K562 treated with DMSO at 1 percent for 4 hours (cell line): ENCODE measurements around the gene CENPV. TPM values are rescaled to one million over a fixed set of nuclear protein-coding genes. Genes with fewer than 3 reads are reported as not detected.

ENCODE experiments used
- total RNA-seq: library from RNA; unstranded; fragments of 300-600 nt; gene quantifications from 2 replicates; pipeline ENCODE4 v1.2.3, GENCODE V29; 2022; ENCODE audit not compliant: insufficient read depth

Gene CENPV
- total RNA-seq, result 52.2 and 57.6 TPM in 2 replicates

DNA sequence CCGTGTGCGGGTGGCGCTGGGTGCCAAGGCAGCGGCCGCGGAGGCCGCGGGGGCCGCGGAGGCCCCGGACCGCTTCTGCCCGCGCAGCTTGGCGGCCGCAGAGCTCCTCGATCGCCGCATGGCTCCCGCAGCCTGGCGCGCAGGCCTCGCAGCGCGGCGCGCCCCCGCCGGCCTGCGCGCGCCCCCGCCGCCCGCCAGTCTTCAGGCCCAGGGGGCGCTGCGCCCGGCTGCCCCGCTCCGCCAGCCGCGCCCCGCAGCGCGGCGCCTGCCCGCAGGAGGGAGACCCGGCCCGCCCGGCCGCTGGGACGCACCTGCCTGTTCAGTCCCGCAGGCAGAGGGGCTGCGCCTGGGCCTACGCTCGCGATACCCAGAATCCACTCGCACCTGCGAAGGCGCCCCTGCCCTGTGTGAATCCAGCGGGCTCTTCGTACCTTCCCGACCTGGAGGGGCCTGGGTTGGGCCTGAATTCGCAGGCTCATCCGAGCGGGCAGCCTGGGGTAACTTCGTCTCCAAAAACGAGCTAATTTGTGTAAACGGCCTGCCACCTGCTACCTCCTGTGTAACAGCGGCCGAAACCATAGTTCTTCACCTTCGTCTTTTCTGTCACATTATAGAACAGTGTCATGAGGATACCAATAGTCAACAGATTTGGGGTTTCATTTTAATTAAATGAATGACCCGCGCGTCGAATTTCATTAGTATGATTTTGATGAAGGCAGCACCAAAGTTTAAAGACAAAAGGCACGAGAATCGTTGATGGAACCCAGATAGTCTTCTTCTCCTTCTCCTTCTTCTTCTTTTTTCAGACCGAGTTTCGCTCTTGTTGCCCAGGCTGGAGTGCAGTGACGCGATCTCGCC, at the start of gene CENPV:
Gene CENPV, minus strand, starts transcription at position 153 of the 858 bp plus-strand sequence. Its CDS starts 33 bp downstream, at position 120.

DNA sequence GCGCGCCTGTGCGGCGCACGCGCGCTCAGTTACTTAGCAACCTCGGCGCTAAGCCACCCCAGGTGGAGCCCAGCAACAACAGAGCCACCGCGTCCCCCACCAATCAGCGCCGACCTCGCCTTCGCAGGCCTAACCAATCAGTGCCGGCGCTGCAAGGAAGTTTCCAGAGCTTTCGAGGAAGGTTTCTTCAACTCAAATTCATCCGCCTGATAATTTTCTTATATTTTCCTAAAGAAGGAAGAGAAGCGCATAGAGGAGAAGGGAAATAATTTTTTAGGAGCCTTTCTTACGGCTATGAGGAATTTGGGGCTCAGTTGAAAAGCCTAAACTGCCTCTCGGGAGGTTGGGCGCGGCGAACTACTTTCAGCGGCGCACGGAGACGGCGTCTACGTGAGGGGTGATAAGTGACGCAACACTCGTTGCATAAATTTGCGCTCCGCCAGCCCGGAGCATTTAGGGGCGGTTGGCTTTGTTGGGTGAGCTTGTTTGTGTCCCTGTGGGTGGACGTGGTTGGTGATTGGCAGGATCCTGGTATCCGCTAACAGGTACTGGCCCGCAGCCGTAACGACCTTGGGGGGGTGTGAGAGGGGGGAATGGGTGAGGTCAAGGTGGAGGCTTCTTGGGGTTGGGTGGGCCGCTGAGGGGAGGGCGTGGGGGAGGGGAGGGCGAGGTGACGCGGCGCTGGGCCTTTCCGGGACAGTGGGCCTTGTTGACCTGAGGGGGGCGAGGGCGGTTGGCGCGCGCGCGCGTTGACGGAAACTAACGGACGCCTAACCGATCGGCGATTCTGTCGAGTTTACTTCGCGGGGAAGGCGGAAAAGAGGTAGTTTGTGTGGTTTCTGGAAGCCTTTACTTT, 27.6 kb upstream of the CENPV start, which contains the start of gene UBB:
Gene UBB, plus strand, starts transcription at position 452 of the 856 bp plus-strand sequence. CDS start 817 bp downstream, outside the sequence.

Other genes starting within 250 kb of the CENPV start
- gene NCOR1, start 137.9 kb downstream of the CENPV start, total RNA-seq, result 30.2 and 32.6 TPM in 2 replicates
- 13.2 and 20.5 TPM in 2 replicates for gene PIGL, start 136.3 kb downstream of the CENPV start, total RNA-seq
- 1,823 and 2,016 TPM in 2 replicates for gene UBB, start 27.6 kb upstream of the CENPV start, total RNA-seq
- 103 and 108 TPM in 2 replicates for gene TRPV2, start 62.1 kb upstream of the CENPV start, total RNA-seq
- 0.18 TPM in 1 of 2 replicates, not detected in the other for gene LRRC75A, start 138.7 kb upstream of the CENPV start, total RNA-seq
- not detected in 2 replicates for gene ZNF287, start 215.7 kb upstream of the CENPV start, total RNA-seq